Measurements from ENCODE around the gene YY1.

DNA sequence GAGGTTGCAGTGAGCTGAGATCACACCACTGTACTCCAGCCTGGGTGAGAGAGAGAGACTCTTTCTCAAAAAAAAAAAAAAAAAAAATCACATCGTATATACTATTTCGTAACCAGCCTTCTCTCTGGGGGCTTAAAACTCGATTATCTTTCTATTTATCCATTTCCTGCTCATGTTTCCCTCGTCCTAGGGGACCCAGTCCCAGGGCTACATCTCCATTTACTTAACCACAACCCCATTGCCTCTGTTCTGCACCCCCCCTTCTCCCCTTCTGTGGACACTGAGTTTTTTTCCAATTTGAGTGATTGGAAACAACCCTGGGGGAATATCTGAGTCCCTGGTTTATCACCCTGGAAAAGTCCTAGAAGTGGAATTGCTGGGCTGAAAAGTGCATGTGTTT, 36.2 kb upstream of the YY1 start:
- TF ChIP-seq POLR2A (IDR thresholded peaks at IDR 0.05; ENCODE audit: low read length) (no peak), GATA1 (IDR thresholded peaks at IDR 0.05; ENCODE audit: low read depth, low read length) (no peak)
